CD4-positive, alpha-beta T cell treated with Interleukin-17A for 1 hour (primary cell): ENCODE measurements around the gene GAL3ST2.
"Not testable (repeated sequence)": the region's sequence is repeated elsewhere in the genome, so short reads cannot be mapped to it uniquely, and the experiment has no call there.

Experiments used
- DNase-seq: peaks from one replicate; pipeline ENCODE4 v3.0.0-alpha.2; 2020

The GAL3ST2 gene

GRCh38 chr2:241776336-241777169 is at the start of gene GAL3ST2:
GAL3ST2 (plus strand) TSS chr2:241776822; CDS start chr2:241776956, 134 bp downstream.
- DNase-seq, result no peak

GRCh38 chr2:241728000-241728399 is 48.6 kb upstream of the GAL3ST2 start:
- DNase-seq, result no peak

GRCh38 chr2:241728627-241729026 is 48.0 kb upstream of the GAL3ST2 start:
- DNase-seq, result no peak

- no peak for DNase-seq
These were observed 46.8 kb upstream of the GAL3ST2 start for GRCh38 chr2:241729868-241730267.

GRCh38 chr2:241730671-241731293 is 45.8 kb upstream of the GAL3ST2 start:
- DNase-seq, result no peak

GRCh38 chr2:241732513-241733186 is 44.0 kb upstream of the GAL3ST2 start:
- DNase-seq, result peak; percentile 60

- no peak for DNase-seq
These were observed 43.0 kb upstream of the GAL3ST2 start for GRCh38 chr2:241733391-241734207.

- DNase-seq, result no peak
These were observed 42.5 kb upstream of the GAL3ST2 start for GRCh38 chr2:241734208-241734466.

- peak; percentile 91 for DNase-seq
These were observed 42.0 kb upstream of the GAL3ST2 start, which contains the start of gene D2HGDH for GRCh38 chr2:241734467-241735208. D2HGDH (plus strand) TSS chr2:241734630; CDS start chr2:241735225, 595 bp downstream.

GRCh38 chr2:241736111-241736510 is 40.5 kb upstream of the GAL3ST2 start:
- no peak for DNase-seq

GRCh38 chr2:241738040-241738686 is 38.5 kb upstream of the GAL3ST2 start:
- no peak for DNase-seq

GRCh38 chr2:241739177-241739576 is 37.4 kb upstream of the GAL3ST2 start:
- DNase-seq, result no peak

GRCh38 chr2:241739651-241740050 is 37.0 kb upstream of the GAL3ST2 start:
- no peak for DNase-seq

- DNase-seq, result peak; percentile 48
These were observed 35.6 kb upstream of the GAL3ST2 start for GRCh38 chr2:241741016-241741415.

GRCh38 chr2:241742320-241742939 is 34.2 kb upstream of the GAL3ST2 start:
- no peak for DNase-seq

GRCh38 chr2:241743008-241743407 is 33.6 kb upstream of the GAL3ST2 start:
- DNase-seq, result not testable (repeated sequence)

- DNase-seq, result no peak
These were observed 33.0 kb upstream of the GAL3ST2 start for GRCh38 chr2:241743620-241744019.

- DNase-seq, result no peak
These were observed 32.4 kb upstream of the GAL3ST2 start for GRCh38 chr2:241744028-241744754.

- no peak for DNase-seq
These were observed 31.3 kb upstream of the GAL3ST2 start for GRCh38 chr2:241745276-241745675.

- no peak for DNase-seq
These were observed 30.5 kb upstream of the GAL3ST2 start for GRCh38 chr2:241746084-241746483.
